Tibial nerve (tissue), 4 donors: ENCODE data around the gene M1AP. TPM values are rescaled to one million over a fixed set of nuclear protein-coding genes. Genes with fewer than 3 reads are reported as not detected.

Experiments
- DNase-seq, 2 donors: peaks; one replicate each; pipeline ENCODE4 v3.0.0-alpha.2; 2019; ENCODE audit warnings: low spot score in 2 of 2
- H3K27ac ChIP-seq, 4 donors: fragments of 200-600 bp; sonication (generic) in 3 of 4; one replicate each; pipeline ENCODE4 v1.5.1; 2017 to 2019; ENCODE audit warnings: mild to moderate bottlenecking in 1 of 4
- H3K27me3 ChIP-seq, 2 donors: fragments of 200-600 bp; sonication (generic) in 1 of 2; one replicate each; pipeline versions ENCODE4 v1.5.1 to v1.6.0; 2017 to 2019
- H3K36me3 ChIP-seq, 3 donors: fragments of 200-600 bp; sonication (generic); one replicate each; pipeline ENCODE4 v1.5.1; 2018 to 2019
- H3K4me1 ChIP-seq, 4 donors: fragments of 200-600 bp; sonication (generic) in 3 of 4; one replicate each; pipeline ENCODE4 v1.5.1; 2017 to 2019
- H3K4me3 ChIP-seq, 4 donors: fragments of 200-600 bp; sonication (generic) in 3 of 4; one replicate each; pipeline ENCODE4 v1.5.1; 2017 to 2019; ENCODE audit warnings: mild to moderate bottlenecking in 1 of 4, moderate library complexity in 1 of 4
- H3K9me3 ChIP-seq, 4 donors: fragments of 200-600 bp; sonication (generic) in 3 of 4; one replicate each; pipeline ENCODE4 v1.5.1; 2017 to 2019
- EP300 ChIP-seq, 2 donors: sonication (generic); formaldehyde crosslinking; IDR thresholded peaks; one replicate each; pipeline ENCODE4 v1.6.1; 2017; ENCODE audit warnings: antibody characterized with exemption in 2 of 2, mild to moderate bottlenecking in 1 of 2
- POLR2A ChIP-seq, 2 donors: fragments of 450-650 bp; IDR thresholded peaks; one replicate each; pipeline ENCODE4 v1.6.1; 2017; ENCODE audit warnings: antibody characterized with exemption in 2 of 2, mild to moderate bottlenecking in 2 of 2, moderate library complexity in 2 of 2
- WGBS, 2 donors: methylation state at CpG; one replicate each; pipeline ENCODE4 v1.1.5; 2018; 5-methylcytosine and 5-hydroxymethylcytosine counted together
- total RNA-seq, 4 donors: library from RNA; depleted of rRNA; stranded (reverse); fragments of >200 nt; gene quantifications; one replicate each; pipeline ENCODE4 v1.1.0, GENCODE V29; 2016
- TF ChIP-seq, protein P1 (sequence below), 5 experiments: fragments of 200-600 bp in 3 of 5; fragments of 450-650 bp in 2 of 5; sonication (generic) in 3 of 5; IDR thresholded peaks; one replicate each; pipeline ENCODE4 v1.5.1; 2016 to 2019; ENCODE audit warnings: antibody characterized with exemption in 5 of 5, mild to moderate bottlenecking in 3 of 5, moderate library complexity in 2 of 5

The M1AP gene
- total RNA-seq, 4 donors from 2014 or later: 0.21 TPM; not detected in 3

DNA sequence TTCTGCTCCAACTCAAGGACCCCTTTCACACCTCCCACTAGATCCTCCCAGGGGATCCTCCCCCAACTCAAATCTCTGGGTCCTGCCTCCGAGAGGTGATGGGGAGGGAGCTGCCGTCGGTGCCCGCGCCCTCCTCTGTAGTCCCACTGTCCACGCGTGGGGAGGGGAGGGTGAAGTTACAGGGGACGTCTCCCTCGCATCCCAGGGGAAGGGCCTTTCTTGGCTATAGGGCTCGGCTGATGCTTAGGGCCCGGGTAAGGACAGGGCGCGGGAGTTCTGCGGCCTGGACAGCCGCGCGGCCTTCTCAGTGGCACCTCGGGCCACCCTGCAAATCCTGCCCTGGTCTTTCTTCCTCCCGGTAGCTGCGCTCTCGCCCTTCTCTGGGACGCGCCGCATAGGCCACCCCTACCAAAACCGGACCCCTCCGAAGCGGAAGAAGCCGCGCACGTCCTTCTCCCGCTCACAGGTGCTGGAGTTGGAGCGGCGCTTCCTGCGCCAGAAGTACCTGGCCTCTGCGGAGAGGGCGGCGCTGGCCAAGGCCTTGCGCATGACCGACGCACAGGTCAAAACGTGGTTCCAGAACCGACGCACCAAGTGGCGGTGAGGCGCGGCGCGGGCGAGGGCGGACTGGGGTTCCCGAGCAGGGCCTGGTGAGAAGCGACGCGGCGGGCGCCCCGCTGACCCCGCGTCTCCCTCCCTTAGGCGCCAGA lies 132.7 kb downstream of the M1AP start:
- TF ChIP-seq, protein P1, sequence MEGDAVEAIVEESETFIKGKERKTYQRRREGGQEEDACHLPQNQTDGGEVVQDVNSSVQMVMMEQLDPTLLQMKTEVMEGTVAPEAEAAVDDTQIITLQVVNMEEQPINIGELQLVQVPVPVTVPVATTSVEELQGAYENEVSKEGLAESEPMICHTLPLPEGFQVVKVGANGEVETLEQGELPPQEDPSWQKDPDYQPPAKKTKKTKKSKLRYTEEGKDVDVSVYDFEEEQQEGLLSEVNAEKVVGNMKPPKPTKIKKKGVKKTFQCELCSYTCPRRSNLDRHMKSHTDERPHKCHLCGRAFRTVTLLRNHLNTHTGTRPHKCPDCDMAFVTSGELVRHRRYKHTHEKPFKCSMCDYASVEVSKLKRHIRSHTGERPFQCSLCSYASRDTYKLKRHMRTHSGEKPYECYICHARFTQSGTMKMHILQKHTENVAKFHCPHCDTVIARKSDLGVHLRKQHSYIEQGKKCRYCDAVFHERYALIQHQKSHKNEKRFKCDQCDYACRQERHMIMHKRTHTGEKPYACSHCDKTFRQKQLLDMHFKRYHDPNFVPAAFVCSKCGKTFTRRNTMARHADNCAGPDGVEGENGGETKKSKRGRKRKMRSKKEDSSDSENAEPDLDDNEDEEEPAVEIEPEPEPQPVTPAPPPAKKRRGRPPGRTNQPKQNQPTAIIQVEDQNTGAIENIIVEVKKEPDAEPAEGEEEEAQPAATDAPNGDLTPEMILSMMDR (IDR thresholded peaks at IDR 0.05): no peak
- TF ChIP-seq EP300 (IDR thresholded peaks at IDR 0.05): no peak
- TF ChIP-seq POLR2A (IDR thresholded peaks at IDR 0.05): no peak
- no peak for DNase-seq
- 5 to 14% methylated on average over 16 to 49 of the region's 60 CpGs for WGBS, 2 donors
- Histone ChIP-seq H3K9me3 (no peaks in the 10 kb centered on the region), H3K4me3 (peak overlapping the region in 2 of 4 donors; percentile 32 to 44), H3K36me3 (no peaks in the 10 kb centered on the region), H3K4me1 (peaks cover 0 to 30% (median 22%) of the 10 kb centered on the region in 4 donors), H3K27ac (no peak overlapping the region), H3K27me3 (peaks cover 0 to 99% of the 10 kb centered on the region in 2 donors)

DNA sequence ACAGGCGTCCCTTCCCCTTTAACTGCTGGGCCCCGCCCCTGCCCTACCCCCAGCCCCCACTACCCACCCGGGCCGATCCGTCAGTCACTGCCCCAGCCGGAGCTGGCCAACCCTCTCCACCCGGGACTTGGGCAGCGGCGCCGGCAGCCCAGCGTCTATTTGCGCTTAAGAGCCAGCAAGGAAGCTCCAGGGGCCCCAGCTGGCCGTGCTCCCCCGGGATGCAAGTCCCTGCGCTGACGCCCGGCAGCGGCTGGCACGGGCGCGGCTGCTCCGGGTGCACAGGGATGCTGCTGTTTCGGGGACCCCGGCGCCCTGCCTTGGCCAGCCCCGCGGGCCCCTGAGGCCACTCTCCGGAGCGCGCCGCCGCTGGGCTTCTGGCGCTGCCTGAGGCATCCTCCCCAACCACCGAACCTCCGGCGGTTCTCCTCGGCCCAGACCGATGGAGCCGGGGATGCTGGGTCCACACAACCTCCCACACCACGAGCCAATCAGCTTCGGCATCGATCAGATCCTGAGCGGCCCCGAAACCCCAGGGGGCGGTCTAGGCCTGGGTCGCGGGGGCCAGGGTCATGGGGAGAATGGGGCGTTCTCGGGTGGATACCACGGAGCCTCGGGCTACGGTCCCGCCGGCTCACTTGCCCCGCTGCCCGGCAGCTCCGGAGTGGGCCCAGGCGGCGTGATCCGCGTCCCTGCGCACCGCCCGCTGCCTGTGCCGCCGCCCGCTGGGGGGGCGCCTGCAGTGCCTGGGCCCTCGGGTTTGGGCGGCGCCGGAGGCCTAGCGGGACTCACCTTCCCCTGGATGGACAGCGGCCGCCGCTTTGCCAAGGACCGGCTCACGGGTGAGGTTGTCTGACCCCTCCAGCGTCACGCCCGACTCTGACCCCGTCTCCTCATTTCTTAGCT lies 133.5 kb downstream of the M1AP start, which contains the start of gene TLX2:
Gene TLX2, plus strand, starts transcription at position 83 of the 903 bp plus-strand sequence. Its CDS starts 357 bp downstream, at position 440.
- no peak within 1 kb of the TSS for H3K27ac ChIP-seq
- no peak for TF ChIP-seq POLR2A (IDR thresholded peaks at IDR 0.05)
- TF ChIP-seq, protein P1 (IDR thresholded peaks at IDR 0.05): no peak
- TF ChIP-seq EP300 (IDR thresholded peaks at IDR 0.05): no peak
- no peaks in the 10 kb centered on the region for H3K9me3 ChIP-seq
- 5% methylated on average over 37 to 38 of the region's 82 CpGs for WGBS, 2 donors
- H3K36me3 ChIP-seq: no peaks in the 10 kb centered on the region
- H3K27me3 ChIP-seq: peaks cover 0 to 91% of the 10 kb centered on the region in 2 donors
- H3K4me1 ChIP-seq: peaks cover 0 to 30% (median 22%) of the 10 kb centered on the region in 4 donors
- DNase-seq: no peak
- H3K4me3 ChIP-seq: peak within 1 kb of the TSS in 1 of 4 donors; percentile 1

DNA sequence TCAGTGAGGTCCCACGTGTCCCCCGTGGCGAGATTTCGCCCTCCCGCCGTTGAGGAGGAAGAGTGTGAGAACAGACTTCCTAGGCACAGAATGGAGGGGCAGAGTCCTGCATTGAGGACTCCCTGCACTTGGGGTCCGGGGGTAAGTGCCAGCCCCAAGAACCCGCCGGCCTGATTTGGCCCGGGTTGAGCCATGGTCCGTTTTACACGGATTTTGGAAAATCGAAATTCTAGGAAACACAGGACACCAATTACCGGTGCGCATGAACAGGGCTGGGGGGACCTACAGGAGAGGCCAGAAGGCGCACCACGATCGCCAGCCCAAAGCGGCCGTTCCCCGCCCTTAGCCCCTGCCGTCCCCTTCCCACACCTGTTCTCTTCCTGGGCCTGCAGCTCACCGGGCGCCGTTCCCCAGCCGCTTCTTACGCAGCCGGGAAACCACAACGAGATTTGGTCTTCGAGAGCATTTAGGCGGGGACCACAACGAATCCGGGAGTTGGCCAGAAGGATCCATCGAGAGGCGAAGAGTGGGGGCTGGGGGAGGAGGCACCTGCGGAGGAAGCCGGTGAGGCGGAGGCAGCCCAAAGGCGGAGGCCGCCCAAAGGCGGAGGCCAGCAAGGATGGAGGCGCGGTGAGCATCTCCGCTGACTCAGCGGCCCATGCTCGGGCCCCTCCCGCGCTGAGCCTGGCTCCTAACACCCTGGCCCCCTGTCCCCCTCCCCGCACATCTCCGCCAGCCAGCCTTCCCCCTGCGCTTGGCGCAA lies 134.3 kb downstream of the M1AP start:
- H3K36me3 ChIP-seq: no peaks in the 10 kb centered on the region
- DNase-seq: no peak
- no peak overlapping the region for H3K27ac ChIP-seq
- TF ChIP-seq EP300 (IDR thresholded peaks at IDR 0.05) (peak in 1 of 2 donors; percentile 85), POLR2A (IDR thresholded peaks at IDR 0.05) (no peak)
- H3K9me3 ChIP-seq: no peaks in the 10 kb centered on the region
- peaks cover 0 to 30% (median 22%) of the 10 kb centered on the region in 4 donors for H3K4me1 ChIP-seq
- no peak overlapping the region for H3K4me3 ChIP-seq
- WGBS, 2 donors: 6 to 8% methylated on average over 37 to 39 of the region's 52 CpGs
- H3K27me3 ChIP-seq: peaks cover 0 to 85% of the 10 kb centered on the region in 2 donors

DNA sequence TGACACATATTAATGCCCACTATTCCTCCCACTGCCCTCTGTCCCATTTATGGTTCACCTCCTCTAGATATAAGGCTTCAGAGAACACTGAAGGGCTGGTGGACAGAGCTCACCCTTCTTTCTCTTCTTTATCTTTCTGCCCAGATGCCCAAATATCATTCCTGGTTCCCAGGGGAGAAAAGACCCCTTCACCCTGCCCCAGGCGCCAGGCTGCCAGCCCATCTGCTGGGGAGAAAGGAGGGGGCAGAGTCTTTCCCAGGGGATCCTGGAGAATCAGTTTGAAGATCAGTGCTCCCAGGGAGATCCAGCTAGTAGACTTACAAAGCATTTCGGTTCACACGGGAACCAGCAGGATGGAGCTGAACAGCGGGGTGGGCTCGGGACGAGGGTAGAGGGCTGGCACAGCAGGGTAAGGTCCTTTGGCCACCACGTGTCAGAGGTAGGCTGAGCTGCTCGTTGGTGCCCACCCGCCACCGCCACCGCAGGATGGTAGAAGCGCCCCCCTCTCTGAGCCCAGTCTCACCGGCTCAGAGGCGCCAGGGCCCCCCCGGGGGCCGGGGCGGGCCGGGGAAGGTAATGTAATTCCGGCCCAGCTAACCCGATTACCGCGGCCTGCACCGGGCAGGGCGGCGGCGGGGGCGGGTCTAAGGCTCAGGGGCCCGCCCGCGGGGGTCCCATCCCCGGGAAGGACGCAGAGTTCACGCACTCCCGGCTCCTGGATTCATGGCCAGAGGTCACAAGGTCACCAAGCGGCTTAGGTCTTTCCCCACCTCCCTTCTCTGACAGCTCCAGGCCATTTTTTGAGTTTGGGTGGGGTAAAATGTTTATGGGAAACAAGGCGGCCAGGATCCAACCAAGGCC lies 135.2 kb downstream of the M1AP start:
- peaks cover 0 to 35% (median 24%) of the 10 kb centered on the region in 4 donors for H3K4me1 ChIP-seq
- TF ChIP-seq POLR2A (IDR thresholded peaks at IDR 0.05) (no peak), EP300 (IDR thresholded peaks at IDR 0.05) (no peak)
- TF ChIP-seq, protein P1 (IDR thresholded peaks at IDR 0.05): no peak
- no peak overlapping the region for H3K4me3 ChIP-seq
- H3K9me3 ChIP-seq: no peaks in the 10 kb centered on the region
- H3K27ac ChIP-seq: no peak overlapping the region
- DNase-seq: no peak
- peaks cover 0 to 77% of the 10 kb centered on the region in 2 donors for H3K27me3 ChIP-seq
- H3K36me3 ChIP-seq: no peaks in the 10 kb centered on the region
- WGBS, 2 donors: 6 to 8% methylated on average over 16 to 35 of the region's 36 CpGs
